HepG2 (cell line): Measurements from ENCODE around the gene ZMPSTE24. TPM values are rescaled to one million over a fixed set of nuclear protein-coding genes. Genes with fewer than 3 reads are reported as not detected.

Experiments
- AHDC1 ChIP-seq: sonication (generic); formaldehyde crosslinking; IDR thresholded peaks from 2 replicates; pipeline ENCODE4 v1.5.1; 2020; ENCODE audit warnings: mild to moderate bottlenecking, missing genetic modification reagents, borderline replicate concordance
- BCL6 ChIP-seq: IDR thresholded peaks from 2 replicates; pipeline ENCODE4 v1.6.1; 2016; ENCODE audit warnings: missing genetic modification reagents, missing compliant biosample characterization
- ELF3 ChIP-seq: IDR thresholded peaks from 2 replicates; pipeline ENCODE4 v1.6.1; 2016; ENCODE audit warnings: missing genetic modification reagents, missing compliant biosample characterization
- MLX ChIP-seq: IDR thresholded peaks from 2 replicates; pipeline ENCODE4 v1.6.1; 2016
- USF2 ChIP-seq, 2 experiments: sonication (generic) in 1 of 2; formaldehyde crosslinking in 1 of 2; IDR thresholded peaks; 2 replicates each; pipeline versions ENCODE4 v1.5.1 to v1.6.1; 2011 to 2020; ENCODE audit warnings: borderline replicate concordance in 1 of 2, low read depth in 1 of 2, low read length in 1 of 2, mild to moderate bottlenecking in 1 of 2, missing genetic modification reagents in 1 of 2, moderate library complexity in 1 of 2
- ZBTB14 ChIP-seq: sonication (generic); formaldehyde crosslinking; IDR thresholded peaks from 2 replicates; pipeline ENCODE4 v1.4.0; 2020; ENCODE audit warnings: missing genetic modification reagents
- ZNF616 ChIP-seq: sonication (generic); formaldehyde crosslinking; IDR thresholded peaks from 2 replicates; pipeline ENCODE4 v1.5.0; 2020; ENCODE audit warnings: low read depth, mild to moderate bottlenecking, missing genetic modification reagents
- ZNF629 ChIP-seq: sonication (generic); formaldehyde crosslinking; conservative IDR thresholded peaks from 2 replicates; pipeline ENCODE4 v1.5.0; 2020; ENCODE audit warnings: missing genetic modification reagents
- ZNF772 ChIP-seq: sonication (generic); formaldehyde crosslinking; IDR thresholded peaks from 2 replicates; pipeline ENCODE4 v1.5.0; 2020; ENCODE audit warnings: mild to moderate bottlenecking, missing genetic modification reagents
- ZXDC ChIP-seq: sonication (generic); formaldehyde crosslinking; IDR thresholded peaks from 2 replicates; pipeline ENCODE4 v1.5.0; 2020; ENCODE audit warnings: mild to moderate bottlenecking, missing genetic modification reagents
- polyA plus RNA-seq, 8 experiments: library from polyadenylated mRNA; depleted of rRNA in 3 of 8; stranded (reverse) in 7 of 8; unstranded in 1 of 8; fragments of >200 nt; fragmentation: Illumina TruSeq in 4 of 8; extraction: Trizol in 4 of 8; gene quantifications; 2 replicates each; pipeline versions ENCODE4 v1.2.1 to v1.2.3, GENCODE V29; 2011 to 2016; ENCODE audit warnings: low read depth in 4 of 8, missing spikeins in 1 of 8, mixed read lengths in 1 of 8; ENCODE audit not compliant: insufficient read depth in 1 of 8
- total RNA-seq, 5 experiments: library from RNA; depleted of rRNA; stranded (reverse); fragments of >200 nt; fragmentation: Illumina TruSeq; extraction: Trizol; gene quantifications; 2 replicates each; pipeline ENCODE4 v1.2.3, GENCODE V29; 2016; ENCODE audit warnings: low read depth in 1 of 5

Gene ZMPSTE24
- total and polyA plus RNA-seq, 2 of the 13 experiments (the other 11 are each of a cell fraction or from before 2014, with no cell fraction given): 13.6 to 60.2 TPM

- TF ChIP-seq USF2 (IDR thresholded peaks at IDR 0.05; ENCODE audit: low read depth, low read length): no peak
- no peak for TF ChIP-seq USF2 (CRISPR knock-in tag; IDR thresholded peaks at IDR 0.05; ENCODE audit: borderline replicate concordance)
- no peak for TF ChIP-seq ZNF616 (CRISPR knock-in tag)
- TF ChIP-seq MLX: 0 out of 2 replicates have a peak, but pooled peaks have one; percentile 32
- TF ChIP-seq ZBTB14 (CRISPR knock-in tag): no peak
- TF ChIP-seq ZNF629: peak; percentile 60
- no peak for TF ChIP-seq BCL6 (CRISPR knock-in tag)
- TF ChIP-seq ELF3 (CRISPR knock-in tag): 0 out of 2 replicates have a peak, but pooled peaks have one; percentile 22
- TF ChIP-seq ZNF772 (CRISPR knock-in tag): no peak
- TF ChIP-seq ZXDC (CRISPR knock-in tag): no peak
- no peak; the same call in 1 of the 2 replicates for TF ChIP-seq AHDC1 (CRISPR knock-in tag)
Observed at GRCh38 chr1:40338745-40339419, 80.8 kb downstream of the ZMPSTE24 start (continued).
